ENCODE results near the gene CHN1.
A peak's percentile ranks its signal among the peaks of the same experiment; 100 is the strongest.

Gene CHN1

DNA sequence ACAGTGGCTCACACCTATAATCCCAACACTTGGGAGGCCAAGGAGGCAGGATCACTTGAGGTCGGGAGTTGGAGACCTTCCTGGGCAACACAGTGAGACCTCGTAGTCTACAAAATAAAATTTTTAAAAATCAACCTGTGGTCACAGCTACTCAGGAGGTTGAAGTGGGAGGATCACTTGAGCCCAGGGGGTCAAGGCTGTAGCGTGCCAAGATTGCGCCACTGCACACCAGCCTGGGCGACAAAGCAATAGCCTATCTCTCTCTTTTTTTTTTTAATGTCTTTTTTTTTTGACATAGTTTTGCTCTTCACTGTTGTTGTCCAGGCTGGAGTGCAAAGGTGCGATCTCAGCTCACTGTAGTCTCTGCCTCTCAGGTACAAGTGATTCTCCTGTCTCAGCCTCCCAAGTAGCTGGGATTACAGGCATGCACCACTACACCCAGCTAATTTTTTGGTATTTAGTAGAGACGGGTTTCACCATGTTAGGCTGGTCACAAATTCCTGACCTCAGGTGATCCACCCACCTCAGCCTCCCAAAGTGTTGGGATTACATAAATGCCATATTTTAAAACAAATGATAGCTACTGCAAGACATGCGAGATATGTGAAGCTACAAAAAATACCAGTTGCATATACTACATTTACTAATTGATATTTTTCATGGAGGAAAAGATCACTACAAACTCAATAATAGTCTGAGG is 55.0 kb downstream of the CHN1 start:
- no peak overlapping the region for H3K4me3 ChIP-seq (ENCODE audit: low read length)
- DNase-seq (ENCODE audit: low read depth, low spot score), result no peak

DNA sequence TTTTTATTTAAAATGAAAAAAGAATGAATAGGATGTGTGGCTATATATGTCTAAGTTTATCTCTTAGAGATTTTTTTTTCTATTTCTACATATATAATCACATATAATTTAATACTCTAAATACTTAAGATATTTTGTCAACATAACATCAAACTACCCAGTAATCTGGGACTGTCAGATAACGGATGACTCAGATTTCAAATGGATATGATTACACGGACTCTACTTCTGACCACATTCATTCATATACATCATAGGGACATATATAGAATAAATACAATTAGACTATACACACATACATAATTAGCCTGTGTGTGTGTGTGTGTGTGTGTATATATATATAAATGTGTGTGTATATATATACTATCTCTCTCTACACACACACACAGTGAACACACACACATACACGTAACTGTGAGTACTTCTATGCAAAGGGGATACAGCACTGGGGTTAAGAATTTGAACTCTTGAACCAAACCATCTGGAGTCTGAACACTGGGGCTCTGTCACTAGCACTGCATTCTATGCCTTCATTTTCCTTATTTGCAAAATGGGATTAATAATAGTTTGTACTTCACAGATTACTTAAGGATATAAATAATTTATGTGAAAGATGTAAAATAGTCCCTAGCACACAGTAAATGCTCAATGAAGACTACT is 59.5 kb downstream of the CHN1 start:
- no peak for DNase-seq (ENCODE audit: low read depth, low spot score)
- no peak overlapping the region for H3K4me3 ChIP-seq (ENCODE audit: low read length)

DNA sequence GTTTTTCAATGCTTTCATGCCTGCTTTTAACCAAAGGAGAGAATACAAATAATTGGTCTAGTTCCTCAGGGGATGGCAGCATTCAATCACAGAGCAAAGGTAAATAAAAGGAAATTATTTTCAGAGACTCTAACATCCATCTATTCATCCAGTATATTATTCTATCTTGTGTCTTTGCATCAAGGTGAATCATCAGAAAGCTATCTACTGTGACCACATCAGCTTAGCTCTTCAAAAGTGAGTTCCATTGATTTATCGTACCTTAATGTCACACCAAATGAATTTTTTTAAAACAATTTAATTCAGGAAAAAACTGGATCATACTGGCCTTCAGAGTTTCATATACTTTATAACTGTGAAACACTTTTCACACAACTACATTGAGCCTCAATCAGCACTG is 66.1 kb downstream of the CHN1 start:
- DNase-seq (ENCODE audit: low read depth, low spot score), result no peak
- H3K4me3 ChIP-seq (ENCODE audit: low read length), result no peak overlapping the region

DNA sequence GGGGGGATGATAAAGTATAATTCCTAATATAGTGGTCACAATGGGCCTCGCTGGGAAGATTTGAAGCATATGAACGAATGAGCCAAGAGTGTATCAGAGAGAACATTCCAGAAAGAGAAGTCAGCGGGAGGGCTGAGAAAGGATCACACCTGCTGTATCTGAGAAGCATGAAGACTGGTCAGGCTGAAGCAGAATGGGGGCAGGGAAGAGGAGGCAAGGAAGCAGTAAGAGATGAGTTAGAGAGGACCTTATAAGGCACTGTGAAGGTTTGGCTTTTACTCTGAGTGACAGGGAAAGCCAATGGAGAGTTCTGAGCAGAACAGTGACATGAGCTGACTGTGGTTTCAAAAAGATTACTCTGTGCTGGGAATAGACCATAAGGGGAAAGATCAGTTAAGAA is 73.5 kb downstream of the CHN1 start:
- DNase-seq (ENCODE audit: low read depth, low spot score), result no peak
- no peak overlapping the region for H3K4me3 ChIP-seq (ENCODE audit: low read length)

DNA sequence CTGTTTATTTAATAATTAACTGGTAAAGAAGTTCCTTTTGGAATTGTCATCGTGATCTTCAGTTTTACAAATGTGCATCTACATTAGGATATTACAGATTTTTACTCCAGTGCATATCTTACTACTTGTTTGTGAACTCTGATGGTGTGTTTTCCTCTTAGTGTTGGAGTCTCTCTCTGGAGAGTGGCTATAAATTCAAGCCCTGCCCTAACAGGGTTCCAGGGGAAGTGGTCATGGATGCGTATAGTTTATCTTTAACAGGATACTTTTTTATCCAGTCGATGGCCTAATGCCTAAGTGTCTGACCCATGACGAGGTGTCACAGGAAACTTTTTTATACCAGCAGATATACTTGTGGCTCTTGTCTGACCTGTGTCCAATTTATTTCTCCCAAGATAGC is 75.4 kb downstream of the CHN1 start:
- no peak for DNase-seq (ENCODE audit: low read depth, low spot score)
- H3K4me3 ChIP-seq (ENCODE audit: low read length), result no peak overlapping the region

DNA sequence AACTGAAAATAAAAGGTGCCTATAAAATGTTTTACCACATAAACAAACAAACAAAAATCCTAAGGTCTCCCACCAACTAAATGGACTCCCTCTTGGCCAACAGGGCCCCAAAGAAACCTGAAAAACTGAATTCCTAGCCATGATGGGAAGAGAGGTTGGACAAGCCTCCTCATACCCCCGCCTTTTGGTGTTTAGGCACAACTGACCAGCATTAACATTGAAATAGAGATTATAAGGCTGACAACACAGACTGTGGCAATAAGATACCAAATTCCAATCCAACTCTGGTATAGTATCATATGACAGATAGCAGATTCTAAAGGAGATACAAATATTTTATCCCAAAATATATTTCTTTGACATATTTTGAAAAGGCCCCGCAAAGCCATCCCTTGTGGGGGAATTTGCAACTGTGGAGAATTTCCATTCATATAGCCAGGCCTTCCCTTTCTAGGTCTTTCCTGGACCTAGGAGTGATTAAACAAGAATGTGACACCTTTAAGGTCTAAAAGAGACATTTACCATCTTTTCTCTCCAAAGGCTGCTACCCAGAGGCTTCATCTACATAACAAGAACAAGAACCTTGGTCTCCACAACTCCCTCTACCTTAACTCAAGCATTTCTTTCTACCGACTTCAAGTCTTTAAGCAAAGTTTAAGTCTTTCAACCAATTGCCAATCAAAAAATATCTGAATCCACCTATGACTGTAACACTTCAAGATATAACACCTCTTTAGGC is 80.0 kb downstream of the CHN1 start:
- no peak for DNase-seq (ENCODE audit: low read depth, low spot score)
- H3K4me3 ChIP-seq (ENCODE audit: low read length), result no peak overlapping the region

DNA sequence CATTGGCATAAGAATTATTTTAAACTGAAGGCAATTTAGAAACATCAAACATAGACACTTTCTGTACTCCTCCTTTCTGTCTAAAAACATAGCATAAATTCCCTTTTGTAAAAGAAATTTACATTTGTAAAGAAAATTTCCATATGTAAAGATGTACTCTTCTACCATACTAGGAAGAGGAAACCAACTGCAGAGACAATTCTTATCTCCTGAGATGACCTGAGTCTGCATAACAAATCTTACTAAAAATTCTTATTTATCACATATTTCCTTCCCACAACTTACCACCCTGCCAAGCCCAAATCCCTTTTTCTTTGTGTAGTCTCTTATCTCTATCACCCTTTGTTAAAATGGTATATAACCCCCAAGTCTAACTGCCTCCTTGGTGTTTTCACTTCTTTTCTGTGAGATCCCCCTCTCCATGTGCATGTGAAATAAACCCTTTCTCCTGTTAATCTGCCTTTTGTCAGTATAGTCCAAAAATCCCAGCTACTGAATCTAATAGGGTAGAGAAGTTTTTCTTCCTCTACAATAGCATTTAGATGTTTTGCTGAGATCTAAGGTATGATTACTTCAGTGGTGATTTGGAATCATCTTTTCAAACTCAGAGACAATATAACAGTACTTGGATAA is 81.0 kb downstream of the CHN1 start:
- no peak for DNase-seq (ENCODE audit: low read depth, low spot score)
- H3K4me3 ChIP-seq (ENCODE audit: low read length), result no peak overlapping the region

DNA sequence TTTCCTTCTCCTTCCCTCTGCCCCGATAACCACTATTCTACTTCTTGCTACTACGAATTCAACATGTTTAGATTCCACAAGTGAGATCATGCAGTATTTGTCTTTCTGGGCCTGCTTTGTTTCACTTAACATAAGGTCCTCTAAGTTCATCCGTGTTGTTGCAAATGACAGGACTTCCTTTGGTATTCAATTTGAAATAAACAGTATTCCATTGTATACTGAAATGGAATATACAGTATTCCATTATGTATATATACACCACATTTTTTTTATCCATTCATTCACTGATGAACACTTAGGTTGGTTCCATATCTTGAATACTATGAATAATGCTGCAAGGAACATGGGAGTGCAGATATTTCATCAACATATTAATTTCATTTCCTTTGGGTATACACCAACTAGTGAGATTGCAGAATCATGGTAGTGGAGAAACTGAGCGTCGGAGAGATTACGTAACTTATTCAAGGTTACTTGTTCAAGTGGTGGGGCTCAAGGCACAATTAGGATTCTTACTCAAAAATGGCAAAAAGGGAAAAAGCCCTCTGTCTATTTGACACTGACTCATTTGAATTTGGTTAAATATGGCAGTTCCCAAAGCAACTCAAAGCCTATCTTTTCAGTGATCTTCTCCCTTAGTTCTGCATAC is 85.1 kb downstream of the CHN1 start:
- H3K4me3 ChIP-seq (ENCODE audit: low read length), result no peak overlapping the region
- DNase-seq (ENCODE audit: low read depth, low spot score), result no peak

DNA sequence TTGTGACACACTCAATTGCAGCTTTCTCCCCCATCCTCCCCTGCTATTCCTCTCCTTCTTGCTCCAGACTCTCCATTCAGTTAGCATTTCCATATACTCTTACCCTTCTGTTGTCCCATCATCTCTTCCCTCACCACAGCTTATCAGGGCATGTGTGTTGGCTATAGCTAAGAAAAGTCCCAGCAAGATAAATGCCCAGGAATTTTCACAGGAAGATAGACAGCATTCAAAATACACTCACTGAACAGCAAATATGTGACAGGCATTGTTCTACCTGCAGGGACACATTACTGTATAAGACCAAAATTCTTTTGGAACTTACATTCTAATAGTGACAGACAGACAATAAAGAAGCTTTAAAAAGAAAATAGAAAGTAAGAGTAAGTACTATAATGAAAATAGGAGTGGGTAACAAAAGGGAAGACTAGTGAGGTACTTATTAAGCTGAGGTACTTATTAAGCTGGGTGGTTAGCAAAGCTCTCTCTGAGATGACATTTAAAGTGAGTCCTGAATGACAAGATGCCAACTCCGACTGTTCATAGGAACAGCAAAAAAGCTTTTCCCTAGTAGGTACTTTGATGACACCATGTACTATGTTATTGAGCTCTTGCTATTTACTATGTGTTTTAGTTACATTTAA is 86.2 kb downstream of the CHN1 start:
- DNase-seq (ENCODE audit: low read depth, low spot score), result no peak

DNA sequence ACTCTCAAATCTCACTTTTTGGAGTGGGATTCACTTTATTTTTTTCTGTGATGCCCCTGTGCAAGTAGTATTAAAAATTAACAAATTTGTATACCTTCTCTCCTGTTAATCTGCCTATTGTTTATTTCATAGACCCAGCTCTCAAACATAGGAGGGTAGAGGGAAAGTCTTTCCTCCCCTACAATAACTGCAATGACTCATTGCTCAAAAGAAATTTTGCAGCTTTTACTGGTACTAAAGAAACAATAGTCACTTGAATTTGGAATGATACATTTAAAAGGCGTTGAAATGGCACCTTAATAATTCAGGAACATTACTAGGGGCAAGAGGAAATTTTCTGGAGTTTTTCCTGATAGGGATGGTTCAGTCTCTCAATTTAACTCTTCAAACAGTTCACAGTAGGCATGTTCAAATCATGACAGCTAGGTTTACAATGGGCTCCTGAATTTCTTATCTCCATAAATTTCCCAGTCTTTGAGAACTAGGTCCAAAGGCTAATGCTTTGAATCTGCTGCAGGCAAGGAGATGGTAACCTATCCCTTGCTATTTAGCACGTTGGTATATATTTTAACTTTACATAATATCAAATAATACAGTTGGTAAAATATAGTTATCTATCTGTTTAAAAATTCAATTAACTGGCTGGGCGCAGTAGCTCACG is 88.8 kb downstream of the CHN1 start:
- no peak for DNase-seq (ENCODE audit: low read depth, low spot score)
- no peak overlapping the region for H3K4me3 ChIP-seq (ENCODE audit: low read length)

More for the DNA sequence above, 86.2 kb downstream of the CHN1 start:
- no peak overlapping the region for H3K4me3 ChIP-seq (ENCODE audit: low read length)

DNA sequence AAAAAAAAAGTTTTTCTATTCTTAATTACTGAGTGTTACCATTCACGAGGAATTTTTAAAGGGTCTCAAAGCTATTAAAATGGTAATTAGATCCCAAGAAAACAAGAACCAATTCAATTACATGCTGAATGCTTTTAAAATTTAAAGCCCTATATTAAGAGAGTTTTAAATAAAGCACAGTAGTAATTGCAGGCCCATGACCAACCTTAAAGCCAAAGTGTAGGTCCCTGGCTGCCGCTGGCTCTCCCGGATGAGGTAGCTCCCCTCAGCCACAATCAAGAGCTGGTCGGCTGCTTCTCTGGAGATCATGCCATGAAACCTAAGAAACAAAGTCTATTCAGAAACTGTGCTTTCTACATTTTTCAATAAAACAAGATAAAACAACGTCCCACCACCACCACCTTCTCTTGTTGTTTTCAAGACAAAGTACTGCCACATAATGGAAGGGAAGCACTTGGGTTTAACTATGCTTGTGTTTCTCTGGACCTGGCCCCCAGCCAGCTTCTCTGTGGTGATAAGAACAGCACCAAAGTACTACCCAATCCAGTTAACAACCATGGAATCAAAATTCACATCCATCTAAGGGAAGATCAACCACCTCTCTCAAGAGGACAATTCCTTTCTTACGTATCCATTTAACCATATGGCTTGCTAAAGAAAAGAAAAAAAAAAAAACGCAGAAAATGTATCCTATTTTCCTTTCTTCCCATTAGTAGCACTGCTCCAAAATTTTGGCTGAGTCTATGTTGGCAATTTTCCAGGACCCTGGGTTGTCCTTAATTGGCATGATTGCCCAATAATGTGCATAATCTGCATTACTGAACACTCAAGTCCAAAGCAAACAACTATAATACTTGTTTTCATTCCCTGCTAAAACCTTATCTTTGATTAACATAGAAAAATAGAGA is 90.1 kb downstream of the CHN1 start:
- DNase-seq (ENCODE audit: low read depth, low spot score), result no peak
- H3K4me3 ChIP-seq (ENCODE audit: low read length), result no peak overlapping the region

DNA sequence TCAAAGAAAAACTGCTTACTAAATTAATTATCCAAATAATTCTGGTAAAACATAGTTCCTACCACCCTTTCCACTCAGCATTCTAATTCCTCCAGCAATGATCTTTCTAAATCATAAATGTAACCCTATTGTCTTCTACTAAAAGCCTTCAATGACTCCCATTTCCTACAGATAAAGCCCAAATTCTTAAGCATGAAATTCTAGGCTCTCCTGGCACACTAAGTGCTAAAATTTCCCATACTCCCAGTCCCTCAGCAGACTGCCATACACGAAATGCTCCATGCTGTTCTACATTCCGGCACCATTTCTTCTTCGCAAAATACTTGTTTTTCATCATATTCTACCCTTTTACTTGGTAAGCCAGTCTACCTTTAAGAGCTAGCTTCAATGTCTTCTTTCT is 96.9 kb downstream of the CHN1 start:
- no peak overlapping the region for H3K4me3 ChIP-seq (ENCODE audit: low read length)
- no peak for DNase-seq (ENCODE audit: low read depth, low spot score)

DNA sequence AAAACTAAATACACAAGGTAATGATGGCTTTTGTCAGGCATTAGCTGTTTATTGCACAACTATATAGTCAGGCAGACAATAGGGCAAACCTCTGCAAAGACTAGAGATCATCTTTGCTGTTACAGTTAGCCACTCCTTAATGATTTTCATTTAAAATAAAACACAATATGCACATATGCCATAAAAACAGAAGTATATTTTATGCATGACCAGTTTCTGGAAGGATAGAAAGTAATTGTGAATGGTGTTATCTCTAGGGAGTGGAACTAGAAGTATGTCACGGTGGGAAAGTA is 102.0 kb downstream of the CHN1 start:
- no peak for DNase-seq (ENCODE audit: low read depth, low spot score)
- no peak overlapping the region for H3K4me3 ChIP-seq (ENCODE audit: low read length)

DNA sequence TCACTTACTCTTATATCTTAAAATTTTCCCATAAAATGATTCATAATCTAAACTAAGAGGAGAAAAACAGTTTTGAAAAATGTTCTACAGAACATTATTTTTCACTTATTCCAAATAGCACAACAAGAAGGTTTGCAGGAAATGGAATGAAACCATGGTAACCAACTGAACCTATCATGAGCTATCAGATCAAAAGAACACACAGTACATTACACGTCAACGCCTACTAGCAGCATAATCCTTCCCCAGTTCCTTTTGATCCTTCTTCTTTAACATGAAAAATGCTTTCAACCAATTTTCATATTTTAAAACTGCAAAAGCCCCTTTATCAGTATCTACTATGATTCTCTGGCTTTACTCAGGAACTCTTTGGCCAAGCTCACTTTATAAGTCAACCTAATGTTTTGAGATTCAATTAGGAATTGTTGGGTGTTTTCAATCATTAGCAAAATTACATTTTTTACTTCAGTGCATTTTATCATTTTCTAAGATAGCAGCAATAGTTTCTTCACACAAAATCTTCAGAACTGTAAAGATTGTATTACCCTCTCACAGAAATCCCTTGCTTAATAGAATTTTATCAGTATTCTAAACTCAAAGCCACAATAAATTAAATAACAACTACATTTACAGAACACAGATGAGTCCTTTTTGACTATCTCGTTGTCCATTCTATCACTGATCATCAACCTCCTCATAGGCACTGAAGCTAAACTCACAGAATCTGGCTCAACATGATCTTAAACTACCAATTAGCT is 102.5 kb downstream of the CHN1 start:
- no peak overlapping the region for H3K4me3 ChIP-seq (ENCODE audit: low read length)
- DNase-seq (ENCODE audit: low read depth, low spot score), result peak; percentile 81

DNA sequence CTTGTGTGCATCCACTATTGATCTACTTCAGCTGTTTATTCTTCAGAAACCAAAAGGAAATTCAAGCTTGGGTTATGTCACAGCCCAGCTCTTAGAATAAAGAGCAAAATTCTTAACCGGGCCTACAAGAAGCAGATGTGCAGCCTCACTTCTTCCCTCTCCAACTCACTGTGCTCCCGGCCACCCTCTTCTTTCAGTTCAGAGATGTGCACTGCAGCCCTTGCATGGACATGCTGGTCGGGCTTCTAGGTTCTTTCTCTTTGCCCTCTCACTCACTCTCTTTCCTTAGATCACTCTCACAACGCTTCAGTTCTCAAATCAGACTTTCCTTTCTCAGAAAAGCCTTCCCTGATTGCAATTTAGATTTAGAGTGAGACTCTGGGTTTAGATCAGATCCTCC is 104.1 kb downstream of the CHN1 start:
- DNase-seq (ENCODE audit: low read depth, low spot score), result peak; percentile 3
- no peak overlapping the region for H3K4me3 ChIP-seq (ENCODE audit: low read length)

DNA sequence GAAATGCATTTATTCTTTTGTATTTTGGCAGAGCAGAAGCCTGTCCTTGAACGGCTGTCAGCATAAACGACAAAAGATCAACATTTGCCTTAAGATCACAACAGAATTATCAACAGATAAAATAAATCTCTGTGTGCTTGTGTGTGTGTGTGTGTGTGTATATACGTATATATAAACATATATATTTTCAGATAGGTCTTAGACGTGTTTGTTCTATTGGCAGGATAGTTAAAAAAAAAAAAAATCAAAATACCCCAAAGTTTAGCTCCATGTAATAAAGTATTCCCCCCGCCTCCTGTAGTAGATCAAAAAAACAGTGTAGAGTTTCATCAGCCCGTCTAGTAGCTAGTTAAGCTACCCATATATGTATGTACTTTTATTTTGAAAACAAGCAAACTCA is 107.9 kb downstream of the CHN1 start:
- no peak overlapping the region for H3K4me3 ChIP-seq (ENCODE audit: low read length)
- no peak for DNase-seq (ENCODE audit: low read depth, low spot score)

DNA sequence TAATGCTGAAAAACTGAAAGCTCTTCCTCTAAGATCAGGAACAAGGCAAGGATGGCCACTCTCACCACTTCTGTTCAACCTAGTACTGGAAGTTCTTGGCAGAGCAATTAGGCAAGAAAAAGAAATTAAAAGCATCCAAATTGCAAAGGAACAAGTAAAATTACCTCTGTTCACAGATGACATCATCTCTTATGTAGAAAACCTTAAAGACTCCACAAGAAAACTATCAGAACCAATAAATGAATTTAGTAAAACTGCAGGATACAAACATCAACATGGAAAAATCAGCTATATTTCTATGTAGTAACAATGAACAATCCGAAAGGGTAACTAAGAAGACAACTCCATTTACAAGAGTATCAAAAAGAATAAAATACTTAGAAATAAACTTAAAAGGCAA is 112.2 kb downstream of the CHN1 start:
- no peak for DNase-seq (ENCODE audit: low read depth, low spot score)
- no peak overlapping the region for H3K4me3 ChIP-seq (ENCODE audit: low read length)
